HG02571 (cell line): ENCODE data around the gene LIN7A.
A peak's percentile ranks its signal among the peaks of the same experiment; 100 is the strongest.

Experiments
- ATAC-seq: cut with Tn5 transposase; IDR thresholded peaks from one replicate; pipeline ENCODE4 v1.9.1; 2021; ENCODE audit warnings: mild to moderate bottlenecking, moderate library complexity; ENCODE audit not compliant: unreplicated experiment

The LIN7A gene

GRCh38 chr12:80937391-80938238 is at the start of gene LIN7A:
LIN7A (minus strand) TSS chr12:80937934; CDS start chr12:80937722, 212 bp downstream.
- ATAC-seq: peak; percentile 23

GRCh38 chr12:80986224-80986623 is 48.5 kb upstream of the LIN7A start:
- ATAC-seq: no peak

- ATAC-seq: no peak
Measured at GRCh38 chr12:80979816-80980215, 42.1 kb upstream of the LIN7A start.

GRCh38 chr12:80979251-80979650 is 41.5 kb upstream of the LIN7A start:
- no peak for ATAC-seq

- no peak for ATAC-seq
Measured at GRCh38 chr12:80977346-80977745, 39.6 kb upstream of the LIN7A start.

- no peak for ATAC-seq
Measured at GRCh38 chr12:80968326-80968725, 30.6 kb upstream of the LIN7A start.

- no peak for ATAC-seq
Measured at GRCh38 chr12:80967565-80967964, 29.8 kb upstream of the LIN7A start.

- no peak for ATAC-seq
Measured at GRCh38 chr12:80966001-80966400, 28.3 kb upstream of the LIN7A start.

GRCh38 chr12:80958162-80958561 is 20.4 kb upstream of the LIN7A start:
- no peak for ATAC-seq

GRCh38 chr12:80954857-80955520 is 17.3 kb upstream of the LIN7A start:
- ATAC-seq: no peak

GRCh38 chr12:80952443-80952842 is 14.7 kb upstream of the LIN7A start:
- ATAC-seq: no peak

- ATAC-seq: no peak
Measured at GRCh38 chr12:80946591-80946990, 8.9 kb upstream of the LIN7A start.

GRCh38 chr12:80943338-80943737 is 5.6 kb upstream of the LIN7A start:
- ATAC-seq: no peak

GRCh38 chr12:80941916-80942315 is 4.2 kb upstream of the LIN7A start:
- ATAC-seq: no peak

- no peak for ATAC-seq
Measured at GRCh38 chr12:80939231-80939950, 1.7 kb upstream of the LIN7A start.

GRCh38 chr12:80938397-80938796 is 663 bp upstream of the LIN7A start:
- no peak for ATAC-seq

- peak; percentile 49 for ATAC-seq
Measured at GRCh38 chr12:80936642-80937390, 918 bp downstream of the LIN7A start.

GRCh38 chr12:80936353-80936641 is 1.4 kb downstream of the LIN7A start:
- no peak for ATAC-seq

GRCh38 chr12:80935111-80935510 is 2.6 kb downstream of the LIN7A start:
- ATAC-seq: no peak

GRCh38 chr12:80925983-80926382 is 11.8 kb downstream of the LIN7A start:
- no peak for ATAC-seq

GRCh38 chr12:80925237-80925636 is 12.5 kb downstream of the LIN7A start:
- no peak for ATAC-seq
